ENCODE data around the gene LRCH4.
"Not testable (repeated sequence)": the region's sequence is repeated elsewhere in the genome, so short reads cannot be mapped to it uniquely, and the experiment has no call there.

The LRCH4 gene

DNA sequence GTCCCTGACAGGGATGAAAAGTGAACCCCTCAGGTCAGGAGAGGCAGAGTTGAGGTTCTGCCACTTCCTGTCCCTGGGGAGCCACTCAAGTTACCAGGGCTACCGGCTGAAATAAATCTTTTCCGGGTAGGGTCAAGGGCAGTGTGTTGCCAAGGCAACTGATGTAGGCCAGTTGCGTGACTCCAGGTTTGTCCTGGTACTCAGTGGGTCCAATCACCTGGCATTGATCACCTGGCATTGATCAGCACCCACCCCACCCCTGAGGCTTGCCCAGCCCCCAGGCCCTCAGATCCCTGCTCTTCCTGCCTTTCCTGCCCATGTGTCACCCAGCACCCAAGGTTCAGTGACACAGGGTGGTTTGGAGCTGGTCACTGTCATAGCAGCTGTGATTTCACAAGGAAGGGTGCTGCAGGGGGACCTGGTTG lies 18.2 kb downstream of the LRCH4 start:
- no peak for DNase-seq (ENCODE audit: low read depth)

DNA sequence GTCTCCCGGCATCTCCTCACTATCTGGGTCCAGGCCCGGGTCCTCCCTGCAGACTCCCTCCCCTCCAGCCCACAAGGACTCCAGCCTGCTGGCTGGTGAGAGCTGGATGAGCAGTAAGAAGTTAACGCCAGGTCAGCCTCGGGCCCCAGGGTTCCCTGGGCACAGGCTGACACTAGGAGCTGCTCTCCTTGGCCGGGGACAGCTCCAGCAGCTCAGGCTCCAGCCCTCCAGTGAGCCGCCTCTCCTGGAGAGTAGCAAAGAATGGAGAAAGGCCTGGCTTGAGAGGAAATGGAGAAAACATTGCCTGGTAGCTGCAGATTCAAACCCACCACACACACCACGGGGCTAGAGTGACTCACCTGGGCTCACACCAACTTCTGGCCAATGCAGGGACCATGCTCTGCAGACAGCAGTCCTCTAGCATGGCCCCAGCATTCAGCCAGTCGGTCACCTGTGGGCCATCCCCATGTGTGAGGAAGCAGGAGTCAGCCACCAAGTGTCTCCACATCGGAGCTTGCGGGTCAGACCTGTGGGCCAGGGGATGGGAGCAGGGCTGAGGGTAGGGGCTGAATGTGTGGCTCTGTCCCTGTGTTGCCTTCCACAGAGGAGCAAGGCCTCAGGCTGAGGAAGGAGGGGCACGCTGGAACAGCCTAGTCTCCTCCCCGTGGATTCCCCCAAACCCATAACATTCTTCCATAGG lies 18.7 kb downstream of the LRCH4 start:
- DNase-seq (ENCODE audit: low read depth), result no peak

DNA sequence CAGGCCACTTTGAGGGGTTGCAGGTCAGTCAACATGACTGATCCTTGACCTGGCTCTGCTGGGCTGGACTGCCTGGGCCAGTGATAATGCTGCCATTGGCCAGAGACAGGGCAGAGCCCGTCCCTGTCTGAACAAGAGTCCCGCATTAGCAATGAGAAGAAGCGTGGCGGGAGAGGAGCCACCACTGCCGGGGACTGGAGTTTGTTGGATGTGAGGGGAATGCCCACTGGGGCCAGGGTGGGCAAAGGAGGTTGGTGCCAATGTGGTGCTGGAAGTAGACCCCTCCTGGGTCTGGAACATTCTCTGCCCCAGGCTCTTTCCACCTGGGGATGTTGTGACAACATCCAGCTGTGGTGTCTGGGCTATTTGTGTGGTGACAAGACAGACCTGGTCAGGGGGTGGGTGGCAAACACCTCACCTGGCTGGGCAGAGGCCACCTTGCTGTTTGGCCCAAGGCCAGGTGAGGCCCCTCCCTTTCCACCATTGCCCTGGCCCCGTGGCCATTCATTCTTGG lies 19.9 kb downstream of the LRCH4 start:
- DNase-seq (ENCODE audit: low read depth), result no peak

DNA sequence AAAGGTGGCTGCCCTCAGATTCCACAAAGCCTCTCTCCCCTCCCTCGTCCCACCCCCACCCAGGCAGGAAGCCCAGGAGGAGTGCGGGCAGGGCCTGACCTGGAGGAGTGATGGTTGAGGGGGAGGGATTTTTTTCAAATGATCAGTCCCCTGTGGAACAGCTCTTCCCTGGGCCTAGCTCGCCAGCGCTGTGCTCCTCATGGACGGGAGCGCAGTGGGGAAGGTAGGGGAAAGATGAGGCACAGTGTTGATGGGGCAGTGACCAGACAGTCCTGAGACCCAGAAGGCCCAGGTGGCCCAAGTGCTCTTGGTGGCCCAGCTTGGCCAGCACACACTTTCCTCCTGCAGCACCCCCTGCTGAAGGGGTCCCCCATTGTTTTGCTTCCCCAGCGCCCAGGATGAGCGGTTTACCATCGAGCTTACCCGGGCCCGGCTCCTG lies 20.8 kb downstream of the LRCH4 start:
- no peak for DNase-seq (ENCODE audit: low read depth)

DNA sequence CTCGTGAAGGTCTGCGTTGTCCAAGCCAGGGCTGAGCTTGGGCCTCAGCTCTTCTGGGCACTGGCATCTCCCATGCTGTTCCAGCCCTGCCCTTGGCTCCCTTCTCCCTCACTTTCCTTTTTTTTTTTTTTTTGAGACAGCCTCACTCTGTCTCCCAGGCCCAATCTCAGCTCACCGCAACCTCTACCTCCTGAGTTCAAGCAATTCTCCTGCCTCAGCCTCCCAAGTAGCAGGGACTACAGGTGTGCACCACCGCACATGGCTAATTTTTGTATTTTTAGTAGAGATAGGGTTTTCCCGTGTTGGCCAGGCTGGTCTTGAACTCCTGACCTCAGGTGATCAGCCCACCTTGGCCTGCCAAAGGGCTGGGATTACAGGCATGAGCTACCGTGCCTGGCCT lies 21.5 kb downstream of the LRCH4 start:
- DNase-seq (ENCODE audit: low read depth), result not testable (repeated sequence)

DNA sequence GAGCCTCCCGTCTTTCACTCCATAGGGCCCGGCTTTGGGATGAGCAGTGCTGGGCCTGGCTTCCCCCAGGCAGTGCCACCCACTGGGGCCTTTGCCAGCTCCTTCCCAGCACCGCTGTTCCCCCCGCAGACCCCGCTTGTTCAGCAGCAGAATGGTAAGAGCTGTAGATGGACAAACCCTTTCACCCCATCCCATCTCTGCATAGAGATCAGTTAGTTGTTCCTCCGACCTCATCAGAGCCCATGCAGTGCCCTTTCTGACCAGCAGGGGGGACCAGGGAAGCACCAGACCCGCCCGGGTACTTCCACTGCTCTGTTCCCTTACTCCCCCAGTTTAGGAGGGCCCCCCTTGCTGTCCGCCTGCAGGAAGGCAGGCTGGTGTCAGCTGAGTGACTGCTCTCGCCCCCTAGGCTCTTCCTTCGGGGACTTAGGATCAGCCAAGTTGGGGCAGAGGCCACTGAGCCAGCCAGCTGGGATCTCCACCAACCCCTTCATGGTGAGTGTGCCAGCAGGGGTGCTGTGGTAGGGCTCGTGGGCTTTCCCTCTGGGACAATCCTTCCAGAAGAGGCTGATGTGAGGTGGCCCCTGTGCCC lies 22.0 kb downstream of the LRCH4 start:
- no peak for DNase-seq (ENCODE audit: low read depth)

DNA sequence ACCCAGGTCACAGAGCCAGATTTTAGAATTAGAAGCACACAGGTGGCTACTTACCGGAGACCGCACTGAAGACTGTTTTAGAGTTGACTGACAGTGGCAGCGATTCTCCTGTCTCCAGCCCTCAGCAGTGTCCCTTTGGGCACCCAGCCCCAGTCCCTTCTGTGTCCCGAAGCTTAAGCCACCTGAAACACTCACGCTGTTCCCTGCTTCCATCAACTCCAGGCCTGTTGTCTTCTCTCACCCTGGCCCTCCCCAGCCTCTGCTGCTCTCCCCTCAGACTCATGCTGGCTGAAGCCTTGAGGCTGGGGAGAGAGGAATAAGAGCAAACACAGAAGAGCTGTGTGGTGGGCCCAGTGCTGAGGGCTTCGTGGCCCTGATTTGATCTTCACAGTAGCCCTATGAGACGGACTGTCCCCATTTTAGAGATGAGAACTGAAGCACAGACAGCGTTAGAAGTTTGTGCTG lies 22.8 kb downstream of the LRCH4 start:
- no peak for DNase-seq (ENCODE audit: low read depth)

DNA sequence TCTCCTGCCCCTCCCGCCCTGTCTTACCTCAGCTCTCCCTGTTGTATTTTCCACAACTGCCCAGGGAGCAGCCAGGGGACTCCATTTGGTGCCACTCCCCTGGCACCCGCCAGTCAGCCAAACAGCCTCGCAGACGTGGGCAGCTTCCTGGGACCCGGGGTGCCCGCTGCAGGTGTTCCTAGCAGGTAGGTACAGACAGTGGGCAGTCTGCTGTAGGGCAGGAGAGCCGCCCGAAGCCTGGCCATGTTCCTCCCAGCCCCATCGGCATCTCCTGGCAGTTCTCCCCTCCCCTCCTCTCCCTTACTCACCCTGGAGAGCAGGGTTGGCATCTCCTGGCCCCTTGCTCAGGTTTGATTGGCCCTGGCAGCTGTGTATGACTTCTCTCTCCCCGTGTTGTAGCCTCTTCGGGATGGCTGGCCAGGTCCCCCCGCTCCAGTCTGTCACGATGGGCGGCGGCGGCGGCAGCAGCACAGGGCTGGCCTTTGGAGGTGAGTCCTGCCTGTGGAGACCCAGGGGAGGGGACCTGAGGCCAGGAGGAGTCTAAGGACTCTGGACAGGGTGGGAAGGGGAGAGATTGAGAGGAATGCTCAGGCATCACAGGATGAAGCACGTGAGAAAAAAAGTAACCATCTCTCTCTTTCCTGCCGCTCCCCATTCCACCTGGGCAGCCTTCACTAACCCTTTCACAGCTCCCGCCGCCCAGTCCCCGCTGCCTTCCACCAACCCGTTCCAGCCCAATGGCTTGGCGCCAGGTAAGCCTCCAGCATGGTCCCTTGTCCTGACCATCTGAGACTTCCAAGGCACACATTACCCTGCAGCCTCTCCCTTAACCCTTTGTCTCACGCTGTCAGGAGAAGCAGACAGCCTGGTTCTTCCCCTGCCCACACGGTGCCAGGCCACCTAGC lies 23.5 kb downstream of the LRCH4 start:
- no peak for DNase-seq (ENCODE audit: low read depth)

DNA sequence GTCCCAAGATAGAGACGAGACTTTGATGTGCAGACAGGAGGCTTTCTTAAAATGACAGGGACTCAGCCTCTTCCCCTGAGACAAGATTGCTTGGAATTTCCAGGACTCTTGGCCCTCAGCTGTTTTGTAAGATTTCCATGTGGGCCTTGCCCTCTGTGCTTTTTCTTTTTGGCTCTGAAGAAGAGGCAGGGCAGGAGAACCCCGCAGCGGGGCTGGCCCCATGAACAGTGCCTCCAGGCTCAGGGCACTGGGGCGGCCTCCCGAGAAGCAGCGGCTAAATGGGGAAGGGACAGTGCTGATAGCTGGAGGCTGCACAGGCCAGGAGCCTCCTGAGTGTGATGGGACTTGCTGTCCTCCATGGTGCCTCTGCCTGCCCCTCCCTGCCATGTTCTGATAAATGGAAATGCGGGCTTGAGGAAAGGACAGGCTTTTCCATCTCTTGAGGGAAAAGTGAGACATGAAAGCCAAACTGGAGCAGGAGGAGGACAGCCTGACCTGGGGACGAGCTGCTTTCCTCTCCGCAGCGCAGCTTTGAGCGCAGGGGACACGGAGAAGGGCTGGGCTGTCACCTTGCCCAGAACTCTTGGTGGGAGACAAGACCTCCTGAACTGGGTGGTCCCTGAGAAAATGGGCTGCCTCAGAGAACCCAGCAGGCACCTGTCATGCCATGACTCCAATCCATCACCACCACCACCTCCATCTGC lies 24.3 kb downstream of the LRCH4 start:
- no peak for DNase-seq (ENCODE audit: low read depth)

DNA sequence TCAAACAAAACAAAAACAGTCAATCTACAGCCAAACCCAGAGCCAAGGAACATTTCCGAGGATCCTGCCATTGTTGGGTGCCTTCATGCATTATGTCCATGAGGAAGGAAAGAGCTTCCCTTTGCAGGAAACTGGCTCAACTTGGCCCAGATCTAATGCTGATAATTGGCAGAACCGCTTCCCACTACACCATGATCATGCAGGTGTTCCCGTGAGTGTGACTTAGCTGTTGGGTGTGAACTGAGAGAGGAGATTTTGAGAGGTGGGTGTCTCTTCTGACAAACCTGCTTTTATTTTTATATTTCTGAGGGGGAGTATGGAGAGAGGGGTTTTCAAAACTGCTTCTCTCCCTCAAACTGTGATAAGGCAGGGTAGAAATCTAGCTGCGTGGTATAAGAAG lies 26.8 kb downstream of the LRCH4 start:
- no peak for DNase-seq (ENCODE audit: low read depth)

DNA sequence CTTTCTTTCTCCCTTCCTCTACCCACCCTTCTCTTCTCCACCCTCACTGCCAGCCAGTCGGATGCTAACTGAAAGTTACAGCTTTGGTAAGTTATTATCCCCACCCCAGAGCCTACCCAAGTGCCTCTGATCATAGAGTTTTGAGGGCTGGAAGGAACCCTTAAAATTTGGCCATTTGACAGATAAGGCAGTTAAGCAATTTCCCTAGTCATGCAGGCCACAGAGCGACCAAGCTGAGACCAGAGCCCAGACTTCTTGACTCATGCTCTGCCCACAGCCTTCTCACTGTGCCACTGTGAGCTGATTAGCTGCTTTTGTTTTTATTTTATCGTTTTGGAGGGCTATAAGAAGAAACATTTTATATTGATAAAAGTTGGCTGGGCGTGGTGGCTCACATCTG lies 29.4 kb downstream of the LRCH4 start:
- DNase-seq (ENCODE audit: low read depth), result no peak

DNA sequence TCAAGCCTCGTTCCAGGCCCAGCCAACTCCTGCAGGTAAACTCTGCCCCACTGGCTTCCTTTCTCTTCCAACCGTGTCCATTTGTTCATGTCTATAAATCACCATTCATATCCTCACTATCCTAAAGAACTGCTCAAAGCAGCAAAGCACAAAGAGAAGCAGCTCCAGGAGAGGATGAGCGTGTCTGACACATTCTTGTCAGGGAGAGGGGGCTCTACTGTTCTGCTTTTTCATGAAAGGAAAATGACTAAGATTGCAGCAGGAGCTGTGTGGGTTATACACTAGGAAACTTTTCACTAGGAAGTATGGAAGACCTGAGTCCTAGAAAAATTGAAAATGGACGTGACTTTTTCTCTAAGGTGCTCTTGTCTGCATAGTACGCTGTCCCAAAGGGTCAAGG lies 30.2 kb downstream of the LRCH4 start:
- no peak for DNase-seq (ENCODE audit: low read depth)

DNA sequence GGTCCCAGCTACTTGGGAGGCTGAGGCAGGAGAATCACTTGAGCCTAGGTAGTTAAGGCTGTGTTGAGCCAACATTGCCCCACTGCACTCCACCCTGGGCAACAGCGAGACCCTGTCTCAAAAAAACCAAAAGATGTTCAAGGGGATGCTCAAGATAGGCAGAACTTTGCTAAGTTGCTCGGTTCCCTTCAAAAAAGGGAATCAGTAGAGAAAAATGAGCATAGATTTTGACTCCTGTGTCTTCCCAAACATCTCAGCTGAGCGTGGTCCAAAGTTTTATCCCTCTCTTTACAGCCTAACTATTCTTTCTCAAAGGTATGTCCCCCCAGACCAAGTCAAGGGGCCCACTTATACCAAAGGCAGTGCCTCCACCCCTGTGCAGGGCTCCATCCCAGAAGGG lies 32.9 kb downstream of the LRCH4 start:
- DNase-seq (ENCODE audit: low read depth), result no peak

DNA sequence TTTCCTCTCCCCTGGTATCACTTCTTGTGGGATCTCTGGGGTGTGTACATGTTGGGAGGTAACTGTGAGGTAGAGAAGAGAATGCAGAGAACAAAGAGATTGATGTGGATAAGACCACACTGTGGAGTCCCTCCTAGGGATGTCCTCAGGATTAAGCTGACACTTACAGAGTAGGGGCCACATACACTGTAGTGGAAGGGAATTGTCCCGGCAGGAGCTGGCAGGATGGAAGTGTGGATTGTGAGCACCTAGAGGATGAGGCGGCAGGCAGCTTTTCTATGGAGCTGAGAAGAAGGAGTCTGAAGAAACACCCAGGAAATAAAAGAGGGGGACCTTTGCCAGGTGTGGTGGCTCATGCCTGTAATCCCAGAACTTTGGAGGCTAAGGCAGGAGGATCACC lies 33.4 kb downstream of the LRCH4 start:
- DNase-seq (ENCODE audit: low read depth), result no peak

DNA sequence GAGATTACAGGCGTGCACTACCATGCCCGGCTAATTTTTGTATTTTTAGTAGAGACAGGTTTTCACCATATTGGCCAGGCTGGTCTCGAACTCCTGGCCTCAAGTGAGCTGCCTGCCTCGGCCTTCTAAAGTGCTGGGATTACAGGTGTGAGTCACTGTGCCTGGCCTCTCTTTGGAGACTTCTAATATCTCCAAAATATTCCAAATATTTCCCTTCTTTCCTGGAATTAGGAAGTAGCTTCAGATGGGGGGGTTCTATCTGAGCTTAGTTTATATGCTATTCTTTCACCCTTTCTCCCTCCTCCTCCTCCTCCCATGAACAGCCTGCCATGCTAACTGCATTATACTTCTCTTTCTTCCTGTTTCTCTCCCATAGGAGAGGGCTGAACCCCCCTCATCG lies 37.5 kb downstream of the LRCH4 start:
- DNase-seq (ENCODE audit: low read depth), result not testable (repeated sequence)

DNA sequence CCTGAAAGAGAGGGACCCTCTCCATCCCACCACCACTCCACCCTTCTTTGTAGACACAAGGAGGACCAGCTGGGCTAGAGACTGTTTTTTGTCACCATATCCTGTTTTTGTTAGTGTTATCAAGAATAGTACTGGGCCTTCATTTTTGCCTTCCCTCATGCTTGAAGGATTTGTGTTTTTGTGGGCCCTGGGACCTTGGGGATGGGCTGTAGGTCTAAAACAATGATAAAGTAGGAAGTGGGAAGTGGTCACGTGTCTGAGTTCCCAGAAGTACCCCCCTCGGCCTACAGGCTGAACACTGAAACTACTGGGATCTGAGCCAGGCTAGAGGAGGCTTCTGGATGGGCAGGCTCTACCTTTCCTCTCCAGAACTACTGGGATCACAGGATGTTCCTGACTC lies 38.1 kb downstream of the LRCH4 start:
- DNase-seq (ENCODE audit: low read depth), result no peak

DNA sequence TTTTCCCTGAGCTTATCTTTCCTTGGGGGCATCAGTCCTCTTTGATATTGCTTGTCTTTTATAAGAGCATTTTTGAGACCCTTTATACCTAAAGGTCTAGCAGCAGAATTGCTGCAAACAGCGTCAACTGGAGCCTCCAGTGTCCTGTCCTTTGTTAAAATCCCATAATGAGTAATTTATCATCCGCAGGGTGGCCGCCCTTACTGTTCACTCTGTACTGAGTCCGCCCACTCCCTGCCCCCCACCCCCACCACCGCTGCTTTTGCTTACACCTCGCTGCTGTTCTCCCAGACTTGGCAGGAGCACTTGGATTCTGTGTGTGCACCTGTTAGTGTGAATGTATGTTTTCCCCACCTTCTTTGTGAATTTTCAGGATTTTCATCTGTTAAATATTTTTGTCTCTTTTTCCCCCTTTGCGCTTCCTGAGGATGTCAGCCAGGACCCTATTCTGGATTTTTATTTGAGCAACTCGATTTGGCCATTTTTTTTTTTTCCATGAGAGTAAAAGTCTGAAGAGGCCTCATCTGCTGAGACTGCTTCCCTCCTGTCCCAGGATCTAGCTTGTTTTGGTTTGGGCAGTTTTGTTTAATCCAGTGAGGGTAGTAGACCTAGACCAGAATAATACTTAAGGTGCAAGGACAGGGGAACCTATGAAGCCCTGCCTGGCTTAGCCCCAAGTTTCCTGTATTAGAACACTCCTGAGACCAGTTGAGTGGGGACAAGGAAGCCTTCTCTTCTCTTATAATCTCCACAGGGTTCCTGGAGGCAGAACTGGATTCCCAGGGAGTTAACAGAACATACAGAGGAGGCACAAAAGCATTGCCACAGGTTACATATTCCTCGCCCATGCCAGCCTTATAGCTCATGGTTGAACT lies 38.8 kb downstream of the LRCH4 start:
- no peak for DNase-seq (ENCODE audit: low read depth)

DNA sequence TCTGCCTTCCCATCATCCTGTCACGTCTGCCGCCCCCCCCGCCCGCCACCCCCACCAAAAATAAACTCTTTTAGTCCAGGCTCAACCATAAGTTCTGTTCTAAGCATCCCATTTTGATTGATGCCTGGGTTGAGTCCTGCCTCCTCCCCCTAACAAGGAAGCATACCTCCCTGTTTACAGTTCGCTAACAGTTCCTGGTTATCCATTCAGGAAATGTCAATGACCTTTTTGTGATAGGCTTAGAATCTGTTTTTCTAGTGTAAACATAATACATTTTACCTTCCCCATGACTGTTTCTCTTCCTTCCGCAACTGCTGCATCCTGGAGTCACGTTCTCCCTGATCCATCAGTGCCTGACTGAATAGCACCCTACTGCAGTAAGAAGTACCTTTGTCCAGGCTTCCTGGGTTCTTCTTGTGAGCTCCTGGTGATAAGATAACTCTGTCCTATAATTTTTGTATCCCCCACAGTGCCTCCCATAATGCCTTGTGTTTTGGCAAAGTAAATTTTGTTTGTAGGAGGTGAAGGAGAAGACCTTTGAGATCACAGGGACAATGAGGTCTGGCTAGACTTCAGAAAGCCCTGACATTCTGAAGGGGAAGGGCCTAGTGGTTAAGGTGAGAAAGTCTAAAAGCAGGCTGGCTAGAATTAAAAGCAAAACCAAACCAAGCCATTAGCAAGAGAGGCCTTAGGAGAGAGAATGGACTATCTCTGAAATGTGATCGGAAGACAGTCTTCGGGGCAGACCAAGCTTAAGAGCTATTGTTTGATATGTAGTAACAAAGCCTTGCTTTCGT lies 39.6 kb downstream of the LRCH4 start:
- DNase-seq (ENCODE audit: low read depth), result no peak

DNA sequence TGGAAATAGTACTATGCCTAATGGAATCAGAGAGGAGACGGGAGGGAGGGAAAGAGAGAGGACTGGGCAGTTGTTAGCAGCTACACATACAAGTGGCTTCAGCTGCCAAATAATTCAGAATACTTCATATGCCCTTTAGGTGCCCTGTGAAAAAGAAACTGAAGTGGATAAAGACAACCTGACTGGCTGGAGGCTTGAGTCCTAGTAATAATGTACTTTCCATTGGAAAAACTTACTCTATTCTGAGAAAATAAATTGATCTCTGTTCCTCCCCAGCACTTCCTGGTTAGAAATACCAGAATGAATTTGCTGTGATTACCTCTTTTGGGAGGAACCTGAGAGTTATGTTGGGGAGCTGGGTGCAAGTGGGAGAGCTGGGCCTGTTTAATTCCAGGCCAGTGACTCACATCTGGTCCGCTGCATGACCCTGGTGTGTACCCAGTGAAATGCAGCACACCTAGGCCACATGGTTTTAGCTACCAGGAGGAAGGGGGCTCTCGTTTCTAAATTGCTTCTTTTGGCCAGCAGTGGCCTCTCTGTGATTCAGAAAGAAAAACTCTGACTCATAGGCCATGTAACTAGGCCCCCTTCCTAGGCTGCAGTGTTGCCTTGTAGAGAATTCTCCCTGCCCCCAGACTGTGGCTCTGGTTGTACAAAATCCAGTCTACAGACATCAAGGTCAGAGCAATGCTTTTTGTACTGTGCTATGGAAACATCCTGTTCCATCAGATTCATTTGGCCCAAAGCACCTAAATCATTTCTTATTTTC lies 40.4 kb downstream of the LRCH4 start:
- DNase-seq (ENCODE audit: low read depth), result peak; percentile 71

Data from HS-5 (cell line).